Esophagus muscularis mucosa (tissue), 3 donors: ENCODE data around the gene DNAI2.

Experiments used
- POLR2AphosphoS5 ChIP-seq, 2 donors: sonication (generic); formaldehyde crosslinking; IDR thresholded peaks; one replicate each; pipeline ENCODE4 v1.6.1; 2017; ENCODE audit warnings: antibody characterized with exemption in 2 of 2
- TF ChIP-seq, protein P1 (sequence below), 3 experiments: fragments of 200-600 bp in 2 of 3; fragments of 450-650 bp in 1 of 3; sonication (generic) in 2 of 3; IDR thresholded peaks; one replicate each; pipeline ENCODE4 v1.5.1; 2017 to 2019; ENCODE audit warnings: antibody characterized with exemption in 3 of 3, mild to moderate bottlenecking in 2 of 3, moderate library complexity in 1 of 3

DNA sequence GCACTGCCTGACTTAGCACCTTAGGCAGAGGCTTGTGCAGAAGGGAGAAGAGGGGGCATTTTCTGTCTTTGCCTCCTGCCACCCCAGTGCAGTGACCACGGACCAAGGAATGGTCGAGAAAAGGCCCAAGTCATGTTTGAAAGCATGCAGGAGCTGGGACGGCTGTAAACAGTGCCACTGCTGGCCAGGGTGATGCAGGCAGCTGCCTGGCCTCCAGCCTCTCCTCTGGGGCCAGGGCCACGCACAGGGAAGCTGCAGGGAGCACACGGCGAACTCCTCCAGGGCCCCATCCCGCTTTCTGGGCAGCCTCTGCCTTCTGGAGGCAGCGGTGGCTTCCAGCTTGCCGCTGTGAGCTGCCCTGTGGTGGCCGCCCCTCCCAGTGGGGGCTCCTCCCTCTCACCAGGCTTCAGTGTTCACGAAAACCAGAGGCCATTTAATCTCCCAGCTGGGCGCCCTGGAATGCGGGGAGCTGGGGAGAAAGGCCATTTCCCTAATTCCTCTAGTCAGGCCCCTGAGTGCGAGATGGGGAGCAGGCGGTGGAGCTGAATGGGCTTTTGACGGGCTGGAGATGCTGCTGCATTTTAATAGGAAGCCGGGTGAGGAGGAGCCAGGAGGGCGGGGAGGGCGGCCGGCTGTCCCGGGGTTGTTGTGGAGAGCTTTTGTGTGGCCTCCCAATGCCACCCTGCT, 28.7 kb upstream of the DNAI2 start:
- TF ChIP-seq POLR2AphosphoS5 (IDR thresholded peaks at IDR 0.05) = no peak
- TF ChIP-seq, protein P1, sequence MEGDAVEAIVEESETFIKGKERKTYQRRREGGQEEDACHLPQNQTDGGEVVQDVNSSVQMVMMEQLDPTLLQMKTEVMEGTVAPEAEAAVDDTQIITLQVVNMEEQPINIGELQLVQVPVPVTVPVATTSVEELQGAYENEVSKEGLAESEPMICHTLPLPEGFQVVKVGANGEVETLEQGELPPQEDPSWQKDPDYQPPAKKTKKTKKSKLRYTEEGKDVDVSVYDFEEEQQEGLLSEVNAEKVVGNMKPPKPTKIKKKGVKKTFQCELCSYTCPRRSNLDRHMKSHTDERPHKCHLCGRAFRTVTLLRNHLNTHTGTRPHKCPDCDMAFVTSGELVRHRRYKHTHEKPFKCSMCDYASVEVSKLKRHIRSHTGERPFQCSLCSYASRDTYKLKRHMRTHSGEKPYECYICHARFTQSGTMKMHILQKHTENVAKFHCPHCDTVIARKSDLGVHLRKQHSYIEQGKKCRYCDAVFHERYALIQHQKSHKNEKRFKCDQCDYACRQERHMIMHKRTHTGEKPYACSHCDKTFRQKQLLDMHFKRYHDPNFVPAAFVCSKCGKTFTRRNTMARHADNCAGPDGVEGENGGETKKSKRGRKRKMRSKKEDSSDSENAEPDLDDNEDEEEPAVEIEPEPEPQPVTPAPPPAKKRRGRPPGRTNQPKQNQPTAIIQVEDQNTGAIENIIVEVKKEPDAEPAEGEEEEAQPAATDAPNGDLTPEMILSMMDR (IDR thresholded peaks at IDR 0.05) = no peak
